HG03060 (cell line): ENCODE results near the gene UPF3B.
A peak's percentile ranks its signal among the peaks of the same experiment; 100 is the strongest.
"Not testable (repeated sequence)": the region's sequence is repeated elsewhere in the genome, so short reads cannot be mapped to it uniquely, and the experiment has no call there.

Experiments used
- ATAC-seq: cut with Tn5 transposase; IDR thresholded peaks from one replicate; pipeline ENCODE4 v1.9.1; 2021; ENCODE audit warnings: low read depth, moderate number of reproducible peaks; ENCODE audit not compliant: unreplicated experiment

The UPF3B gene

DNA sequence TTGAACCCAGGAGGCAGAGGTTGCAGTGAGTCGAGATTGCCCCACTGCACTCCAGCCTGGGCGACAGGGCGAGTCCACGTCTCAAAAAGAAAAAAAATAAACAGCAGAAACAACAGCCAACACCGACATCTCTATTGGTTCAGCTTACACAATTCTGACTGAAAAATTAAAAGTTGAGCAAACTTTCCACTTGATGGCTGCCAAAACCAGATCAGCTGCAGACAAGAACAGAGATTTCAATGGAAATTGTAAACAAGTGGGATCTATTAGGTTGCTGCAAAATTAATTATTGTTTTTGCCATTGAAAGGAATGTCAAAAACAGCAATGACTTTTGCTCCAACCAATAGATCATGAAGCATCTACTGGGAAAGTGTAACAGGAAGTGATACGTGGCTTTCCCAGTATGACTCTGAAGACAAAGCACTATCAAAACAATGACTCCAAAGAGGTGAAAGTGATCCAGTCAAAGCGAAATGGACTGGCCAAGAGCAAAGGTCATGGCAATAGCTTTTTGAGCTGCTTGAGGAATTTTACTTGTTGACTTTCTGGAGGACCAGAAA lies 26.3 kb downstream of the UPF3B start:
- ATAC-seq, result no peak

- not testable (repeated sequence) for ATAC-seq
Observed at GRCh38 chrX:119824221-119824620, 28.5 kb downstream of the UPF3B start.

DNA sequence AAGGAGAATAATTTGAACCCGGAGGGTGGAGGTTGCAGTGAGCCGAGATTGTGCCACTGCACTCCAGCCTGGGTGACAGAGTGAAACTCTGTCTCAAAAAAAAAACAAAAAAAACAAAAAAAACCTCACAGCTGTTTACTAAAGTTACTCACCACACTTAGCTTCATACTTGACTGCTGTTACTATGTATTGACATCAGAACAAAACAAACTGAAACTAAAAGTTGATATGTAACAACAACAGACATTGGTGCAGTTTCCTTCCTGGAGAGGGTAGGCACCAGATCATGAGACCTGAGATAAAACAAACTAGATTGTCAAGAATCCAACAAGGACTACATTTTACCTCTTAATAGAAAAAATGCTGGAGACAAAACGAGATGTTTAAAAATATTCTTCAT lies 31.1 kb downstream of the UPF3B start:
- ATAC-seq, result peak; percentile 97

GRCh38 chrX:119817130-119817690 lies 35.6 kb downstream of the UPF3B start:
- no peak for ATAC-seq

DNA sequence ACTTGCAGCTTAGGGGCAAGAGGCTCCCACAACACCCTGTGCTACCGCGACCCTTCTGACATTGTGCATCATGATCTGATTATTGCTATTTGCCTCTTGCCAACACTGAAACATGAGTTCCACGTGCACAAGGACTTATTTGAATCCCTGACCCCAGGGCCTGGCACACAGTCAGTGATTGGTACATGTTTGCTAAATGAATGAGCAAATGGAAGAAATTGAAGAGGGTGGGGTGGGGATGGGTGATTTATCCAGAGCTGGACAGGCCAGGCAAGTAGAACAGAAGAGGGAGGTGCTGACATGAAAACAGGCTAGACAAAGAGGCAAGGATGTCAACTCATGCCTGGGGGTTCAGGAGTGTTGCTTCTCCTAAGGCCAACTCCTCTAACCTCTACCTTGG lies 36.5 kb downstream of the UPF3B start:
- no peak for ATAC-seq

GRCh38 chrX:119809185-119809666 lies 43.5 kb downstream of the UPF3B start:
- ATAC-seq, result no peak

GRCh38 chrX:119808461-119808860 lies 44.3 kb downstream of the UPF3B start:
- ATAC-seq, result not testable (repeated sequence)

GRCh38 chrX:119802546-119802945 lies 50.2 kb downstream of the UPF3B start:
- ATAC-seq, result no peak

DNA sequence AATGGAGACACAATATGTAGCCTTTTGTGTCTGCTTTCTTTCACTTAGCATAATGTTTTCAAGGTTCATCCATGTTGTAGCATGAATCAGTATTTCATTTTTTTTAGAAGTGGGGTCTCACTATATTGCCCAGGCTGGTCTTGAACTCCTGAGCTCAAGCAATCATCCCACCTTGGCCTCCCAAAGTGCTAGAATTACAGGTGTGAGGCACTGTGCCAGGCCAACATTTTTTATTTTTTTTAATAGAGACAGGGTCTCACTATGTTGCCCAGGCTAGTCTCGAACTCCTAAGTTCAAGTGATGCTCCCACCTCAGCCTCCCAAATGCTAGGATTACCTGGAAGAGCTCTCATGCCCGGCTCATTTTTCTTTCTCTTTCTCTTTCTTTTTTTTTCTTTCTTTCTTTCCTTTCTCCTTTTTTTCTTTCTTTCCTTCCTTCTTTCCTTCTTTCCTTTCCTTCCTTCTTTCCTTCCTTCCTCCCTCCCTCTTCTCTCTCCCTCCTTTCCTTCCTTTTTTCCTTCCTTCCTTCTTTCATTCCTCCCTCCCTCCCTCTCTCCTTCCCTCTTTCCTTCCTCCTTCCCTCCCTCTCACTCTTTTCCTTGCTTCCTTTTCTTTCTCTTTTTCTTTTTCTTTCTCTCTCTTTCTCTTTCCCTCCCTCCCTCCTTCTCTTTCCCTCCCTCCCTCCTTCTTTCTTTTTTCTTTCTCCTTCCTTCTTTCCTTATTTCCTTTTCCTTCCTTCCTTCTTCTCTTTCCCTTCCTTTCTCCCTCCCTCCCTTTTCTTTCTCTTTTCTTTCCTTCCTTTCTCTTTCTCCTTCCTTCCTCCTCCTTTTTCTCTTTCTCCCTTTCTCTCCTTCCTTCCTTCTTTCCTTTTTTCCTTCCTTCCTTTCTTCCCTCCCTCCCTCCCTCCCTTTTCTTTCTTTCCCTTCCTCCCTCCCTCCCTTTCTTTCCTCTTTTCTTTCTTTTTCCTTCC lies 51.2 kb downstream of the UPF3B start:
- no peak for ATAC-seq

- ATAC-seq, result peak; percentile 80
Observed at GRCh38 chrX:119791437-119792231, 61.1 kb downstream of the UPF3B start, which contains the start of gene RPL39. RPL39 (minus strand) TSS chrX:119791630; CDS start chrX:119791576, 54 bp downstream.

DNA sequence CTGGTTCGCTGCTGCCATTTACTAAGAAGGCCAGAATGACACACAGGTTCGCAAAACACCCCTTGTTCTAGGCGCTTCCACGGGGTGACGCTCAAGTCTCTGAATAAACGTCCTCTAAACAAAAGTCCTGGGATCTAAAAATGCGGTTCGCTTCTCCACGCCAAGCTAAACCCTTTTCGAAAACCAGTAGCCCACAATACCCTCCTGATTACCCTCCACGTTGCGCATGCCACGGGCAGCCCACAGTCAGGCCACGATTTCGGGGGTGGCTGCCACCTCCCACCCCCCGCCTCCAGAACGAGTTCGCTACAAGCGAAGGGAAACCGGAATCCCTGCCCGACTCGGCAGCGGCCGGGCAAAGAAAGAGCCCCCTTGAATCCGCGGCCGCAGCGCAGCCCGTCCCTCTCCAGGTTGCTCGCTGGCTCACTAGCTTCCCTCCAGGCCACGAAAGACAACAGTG lies 61.8 kb downstream of the UPF3B start:
- peak; percentile 9 for ATAC-seq

DNA sequence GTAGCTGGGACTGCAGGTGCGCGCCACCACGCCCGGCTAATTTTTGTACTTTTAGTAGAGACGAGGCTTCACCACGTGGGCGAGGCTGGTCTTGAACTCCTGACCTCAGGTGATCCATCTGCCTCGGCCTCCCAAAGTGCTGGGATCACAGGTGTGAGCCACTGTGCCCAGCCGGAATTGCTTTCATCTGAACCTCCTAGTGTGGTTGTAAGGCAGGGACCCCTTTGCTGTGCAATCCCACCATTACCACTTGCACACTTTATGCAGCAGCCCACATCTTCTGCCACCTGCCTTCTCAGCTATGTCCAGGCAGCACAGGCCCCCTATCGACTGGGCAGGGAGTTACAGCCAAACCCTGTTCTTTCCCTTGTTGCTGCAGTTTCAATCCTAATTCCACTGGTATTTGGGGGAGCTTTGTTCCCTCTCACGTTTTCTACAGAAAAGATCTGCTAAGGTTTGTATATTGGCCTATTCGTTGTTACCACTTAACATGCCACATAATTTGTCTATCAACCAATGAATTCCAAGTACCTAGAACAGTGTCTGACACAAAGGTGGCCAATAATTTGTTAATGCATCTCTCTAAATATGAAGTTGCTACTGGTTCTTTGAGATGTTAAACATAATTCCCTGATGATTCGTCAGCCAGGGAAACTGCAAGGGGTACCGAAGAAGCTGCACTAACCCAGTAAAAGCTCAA lies 67.9 kb downstream of the UPF3B start:
- no peak for ATAC-seq
